CD4-positive, alpha-beta memory T cell (primary cell): Measurements from ENCODE around the gene SLC35F3. TPM values are rescaled to one million over a fixed set of nuclear protein-coding genes. Genes with fewer than 3 reads are reported as not detected.

ENCODE experiments used
- CTCF ChIA-PET: fragments of 350-600 bp; sonication (Branson Sonifier 250); formaldehyde crosslinking; loops from one replicate; lab custom pipeline; 2021; ENCODE audit warnings: inconsistent platforms; ENCODE audit not compliant: partially characterized antibody; lab: Charles Lee
- POLR2A ChIA-PET: fragments of 350-600 bp; sonication (Branson Sonifier 250); formaldehyde crosslinking; loops from one replicate; lab custom pipeline; 2021; ENCODE audit not compliant: partially characterized antibody; lab: Charles Lee
- DNase-seq, 5 donors: peaks; one replicate each; pipeline versions ENCODE4 v3.0.0 to v3.0.0-alpha.2; 2020 to 2022; ENCODE audit warnings: mixed read lengths in 1 of 5
- H3K27ac ChIP-seq: one replicate; pipeline ENCODE4 v1.7.0; 2013; ENCODE audit warnings: low read depth, low read length
- H3K27me3 ChIP-seq: 2 replicates; pipeline ENCODE4 v1.7.0; 2013; ENCODE audit warnings: mild to moderate bottlenecking, low read length, moderate library complexity; ENCODE audit not compliant: insufficient read depth
- H3K36me3 ChIP-seq: 2 replicates; pipeline ENCODE4 v1.7.0; 2013; ENCODE audit warnings: mild to moderate bottlenecking, low read length, moderate library complexity; ENCODE audit not compliant: insufficient read depth
- H3K4me1 ChIP-seq: 2 replicates; pipeline ENCODE4 v1.7.0; 2013; ENCODE audit warnings: mild to moderate bottlenecking, low read length, moderate library complexity; ENCODE audit not compliant: insufficient read depth
- H3K4me3 ChIP-seq, 2 donors: one replicate each; pipeline ENCODE4 v1.7.0; 2013; ENCODE audit warnings: low read length in 2 of 2, mild to moderate bottlenecking in 1 of 2
- H3K9me3 ChIP-seq, 2 donors: one replicate each; pipeline ENCODE4 v1.7.0; 2013; ENCODE audit warnings: low read length in 2 of 2, control low read depth in 1 of 2; ENCODE audit not compliant: control insufficient read depth in 1 of 2
- H3K27ac Mint-ChIP-seq, 7 donors: one replicate each; pipeline ENCODE4 v1.8.0; 2020 to 2021; ENCODE audit warnings: mixed read lengths in 7 of 7, mild to moderate bottlenecking in 6 of 7, inconsistent platforms in 3 of 7, moderate library complexity in 3 of 7
- H3K27me3 Mint-ChIP-seq, 2 donors: one replicate each; pipeline ENCODE4 v1.8.0; 2020 to 2021; ENCODE audit warnings: mixed read lengths in 2 of 2
- H3K36me3 Mint-ChIP-seq, 2 donors: one replicate each; pipeline ENCODE4 v1.8.0; 2020 to 2021; ENCODE audit warnings: mixed read lengths in 2 of 2, inconsistent platforms in 1 of 2, mild to moderate bottlenecking in 1 of 2
- H3K4me1 Mint-ChIP-seq, 4 donors: one replicate each; pipeline ENCODE4 v1.8.0; 2020 to 2021; ENCODE audit warnings: mixed read lengths in 4 of 4, mild to moderate bottlenecking in 1 of 4
- H3K4me3 Mint-ChIP-seq, 8 donors: one replicate each; pipeline ENCODE4 v1.8.0; 2020 to 2021; ENCODE audit warnings: mixed read lengths in 8 of 8, mild to moderate bottlenecking in 7 of 8, moderate library complexity in 6 of 8, inconsistent platforms in 3 of 8
- H3K9me3 Mint-ChIP-seq, 8 donors: one replicate each; pipeline ENCODE4 v1.8.0; 2020 to 2021; ENCODE audit warnings: mixed read lengths in 8 of 8, mild to moderate bottlenecking in 5 of 8, inconsistent platforms in 3 of 8, moderate library complexity in 1 of 8
- intact Hi-C: fragments of 100-400 bp; cut with micrococcal nuclease; formaldehyde crosslinking; loops from one replicate; pipeline ENCODE4 v1.15.1; 2023
- polyA plus RNA-seq, 2 donors: library from polyadenylated mRNA; unstranded; fragments of 300-500 nt; fragmentation: Illumina TruSeq; gene quantifications; one replicate each; pipeline ENCODE4 v1.2.3, GENCODE V29; 2021
- total RNA-seq, 2 experiments: library from RNA; stranded (reverse); gene quantifications; one replicate each; pipeline ENCODE4 v1.2.3, GENCODE V29; 2021

The SLC35F3 gene
- total and polyA plus RNA-seq, 4 experiments from 2014 or later = 0.12 to 0.84 TPM; not detected in 2

DNA sequence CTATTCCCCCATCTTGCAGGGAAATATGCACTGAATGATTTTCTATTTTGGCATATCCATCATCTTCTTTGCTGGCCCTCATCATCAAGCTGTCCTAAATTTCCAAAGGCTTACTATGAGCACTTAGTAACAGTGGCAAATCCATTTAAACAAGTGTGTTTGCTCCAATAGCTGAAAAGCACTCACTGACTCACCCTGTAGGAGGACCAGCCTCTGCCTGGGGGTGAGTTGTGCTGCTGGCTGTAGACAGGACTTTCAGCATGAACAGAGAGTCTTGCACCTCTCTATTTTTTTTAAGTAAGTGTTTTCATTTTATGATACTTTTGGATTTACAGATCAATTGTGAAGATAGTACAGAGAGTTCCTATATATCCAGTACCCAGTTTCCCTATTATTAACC, 97.3 kb downstream of the SLC35F3 start:
- no peak overlapping the region for H3K27ac ChIP-seq
- intact Hi-C loops = no loop called here
- Mint-ChIP-seq H3K27me3 (peaks cover 12 to 14% of the 10 kb centered on the region in 2 donors), H3K4me3 (no peak overlapping the region), H3K4me1 (no peaks in the 10 kb centered on the region), H3K9me3 (peaks cover 0 to 2% (median 0%) of the 10 kb centered on the region in 8 donors), H3K27ac (no peak overlapping the region), H3K36me3 (no peaks in the 10 kb centered on the region)
- H3K4me1 ChIP-seq = no peaks in the 10 kb centered on the region
- ChIA-PET CTCF (no interaction called here), POLR2A (no interaction called here)
- H3K9me3 ChIP-seq = no peaks in the 10 kb centered on the region
- no peaks in the 10 kb centered on the region for H3K27me3 ChIP-seq
- no peak overlapping the region for H3K4me3 ChIP-seq
- no peaks in the 10 kb centered on the region for H3K36me3 ChIP-seq
- DNase-seq = no peak

DNA sequence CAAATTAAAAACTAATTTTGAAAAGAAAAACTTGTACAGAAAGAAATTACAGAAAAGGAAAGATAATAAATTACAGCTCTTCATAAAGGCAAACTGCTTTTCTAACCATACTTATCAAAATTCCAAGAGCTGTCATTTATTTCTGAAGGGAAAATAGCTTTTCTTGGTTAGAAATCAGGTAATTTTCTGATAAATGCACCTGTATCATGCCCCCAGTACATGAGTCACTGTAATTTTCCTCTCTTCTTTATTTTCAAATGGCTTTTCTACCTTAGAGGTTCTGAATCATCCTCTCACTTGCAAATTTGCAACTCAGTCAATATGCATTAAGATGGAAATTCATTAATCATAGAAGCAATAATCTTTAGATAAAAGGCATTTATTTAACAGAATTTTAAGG, 100.1 kb downstream of the SLC35F3 start:
- ChIA-PET POLR2A (no interaction called here), CTCF (no interaction called here)
- H3K36me3 ChIP-seq = no peaks in the 10 kb centered on the region
- no peak overlapping the region for H3K4me3 ChIP-seq
- no peak for DNase-seq
- intact Hi-C loops = no loop called here
- H3K27me3 Mint-ChIP-seq = peaks cover 13 to 16% of the 10 kb centered on the region in 2 donors
- H3K4me1 Mint-ChIP-seq = no peaks in the 10 kb centered on the region
- peaks cover 0 to 8% (median 4%) of the 10 kb centered on the region in 8 donors for H3K9me3 Mint-ChIP-seq
- no peaks in the 10 kb centered on the region for H3K27me3 ChIP-seq
- no peak overlapping the region for H3K27ac ChIP-seq
- no peak overlapping the region for H3K4me3 Mint-ChIP-seq
- no peaks in the 10 kb centered on the region for H3K9me3 ChIP-seq
- H3K4me1 ChIP-seq = no peaks in the 10 kb centered on the region
- no peaks in the 10 kb centered on the region for H3K36me3 Mint-ChIP-seq
- no peak overlapping the region for H3K27ac Mint-ChIP-seq

DNA sequence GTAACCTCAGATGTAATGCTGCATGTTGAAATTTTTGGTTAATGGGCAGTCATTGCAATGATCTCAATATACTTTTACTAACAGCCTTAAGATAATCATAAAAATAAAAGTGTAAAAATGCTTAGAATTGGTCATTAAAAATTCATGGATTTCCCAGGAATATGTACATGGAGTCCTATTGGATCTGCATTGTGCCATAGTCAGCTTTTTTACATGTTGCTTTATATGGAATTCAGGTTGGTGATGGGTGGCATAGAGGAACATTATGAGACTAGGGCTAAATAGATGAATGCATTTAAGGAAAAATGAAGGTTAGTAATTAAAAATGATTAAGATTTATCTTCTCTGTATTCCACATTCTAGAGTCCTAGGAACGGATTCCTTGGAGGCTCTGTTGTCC, 103.2 kb downstream of the SLC35F3 start:
- ChIA-PET CTCF (no interaction called here), POLR2A (no interaction called here)
- Histone ChIP-seq H3K36me3 (no peaks in the 10 kb centered on the region), H3K4me1 (no peaks in the 10 kb centered on the region), H3K27me3 (no peaks in the 10 kb centered on the region), H3K9me3 (no peaks in the 10 kb centered on the region), H3K4me3 (no peak overlapping the region), H3K27ac (no peak overlapping the region)
- H3K36me3 Mint-ChIP-seq = no peaks in the 10 kb centered on the region
- no peak overlapping the region for H3K4me3 Mint-ChIP-seq
- peaks cover 2 to 12% (median 6%) of the 10 kb centered on the region in 8 donors for H3K9me3 Mint-ChIP-seq
- H3K27ac Mint-ChIP-seq = no peak overlapping the region
- DNase-seq = no peak
- peaks cover 16 to 19% of the 10 kb centered on the region in 2 donors for H3K27me3 Mint-ChIP-seq
- H3K4me1 Mint-ChIP-seq = no peaks in the 10 kb centered on the region
- intact Hi-C loops = no loop called here

- Histone ChIP-seq H3K4me3 (no peak overlapping the region), H3K27me3 (no peaks in the 10 kb centered on the region), H3K4me1 (no peaks in the 10 kb centered on the region), H3K9me3 (no peaks in the 10 kb centered on the region), H3K27ac (no peak overlapping the region), H3K36me3 (no peaks in the 10 kb centered on the region)
- ChIA-PET POLR2A (no interaction called here), CTCF (no interaction called here)
- intact Hi-C loops = no loop called here
- DNase-seq = no peak
- Mint-ChIP-seq H3K27ac (no peak overlapping the region), H3K4me3 (no peak overlapping the region), H3K4me1 (no peaks in the 10 kb centered on the region), H3K36me3 (no peaks in the 10 kb centered on the region), H3K9me3 (peaks cover 2 to 12% (median 6%) of the 10 kb centered on the region in 8 donors), H3K27me3 (peaks cover 19 to 23% of the 10 kb centered on the region in 2 donors)
These were observed 104.1 kb downstream of the SLC35F3 start for GRCh38 chr1:234008591-234008990.

DNA sequence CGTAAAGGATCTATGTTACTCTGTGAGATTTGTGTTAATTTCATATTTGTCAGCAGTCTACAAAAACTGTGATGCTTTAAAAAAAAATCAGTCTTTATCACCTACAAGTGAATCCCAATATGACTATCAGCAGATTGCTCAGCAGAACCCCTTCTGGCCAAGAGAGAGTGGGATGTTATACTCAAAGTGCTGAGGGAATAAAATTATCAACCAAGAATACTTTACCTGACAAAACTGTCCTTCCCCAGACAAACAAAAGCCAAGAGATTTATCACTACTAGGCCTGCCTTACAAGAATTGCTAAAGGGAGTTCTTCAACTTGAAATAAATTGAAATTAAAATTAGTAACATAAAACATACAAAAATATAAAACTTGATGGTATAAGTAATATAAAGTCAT, 105.2 kb downstream of the SLC35F3 start:
- DNase-seq = no peak
- intact Hi-C loops = no loop called here
- Histone ChIP-seq H3K4me3 (no peak overlapping the region), H3K36me3 (no peaks in the 10 kb centered on the region), H3K27me3 (no peaks in the 10 kb centered on the region), H3K9me3 (no peaks in the 10 kb centered on the region), H3K27ac (no peak overlapping the region), H3K4me1 (no peaks in the 10 kb centered on the region)
- Mint-ChIP-seq H3K27ac (no peak overlapping the region), H3K9me3 (peaks cover 2 to 12% (median 6%) of the 10 kb centered on the region in 8 donors), H3K27me3 (peaks cover 21 to 25% of the 10 kb centered on the region in 2 donors), H3K4me1 (no peaks in the 10 kb centered on the region), H3K36me3 (no peaks in the 10 kb centered on the region), H3K4me3 (no peak overlapping the region)
- POLR2A ChIA-PET = no interaction called here
- CTCF ChIA-PET = no interaction called here

- H3K4me1 Mint-ChIP-seq = no peaks in the 10 kb centered on the region
- CTCF ChIA-PET = no interaction called here
- H3K36me3 Mint-ChIP-seq = no peaks in the 10 kb centered on the region
These were observed 109.7 kb downstream of the SLC35F3 start for GRCh38 chr1:234014208-234014607.

GRCh38 chr1:234018816-234019215, 114.3 kb downstream of the SLC35F3 start:
- intact Hi-C loops = no loop called here
- Mint-ChIP-seq H3K27ac (no peak overlapping the region), H3K4me1 (no peaks in the 10 kb centered on the region), H3K36me3 (no peaks in the 10 kb centered on the region), H3K27me3 (peaks cover 8 to 17% of the 10 kb centered on the region in 2 donors), H3K9me3 (peaks cover 0 to 6% (median 0%) of the 10 kb centered on the region in 8 donors), H3K4me3 (no peak overlapping the region)
- Histone ChIP-seq H3K4me3 (no peak overlapping the region), H3K4me1 (no peaks in the 10 kb centered on the region), H3K36me3 (no peaks in the 10 kb centered on the region), H3K27ac (no peak overlapping the region), H3K9me3 (no peaks in the 10 kb centered on the region), H3K27me3 (no peaks in the 10 kb centered on the region)
- ChIA-PET CTCF (no interaction called here), POLR2A (no interaction called here)
- DNase-seq = no peak

More at GRCh38 chr1:234014208-234014607, 109.7 kb downstream of the SLC35F3 start:
- Histone ChIP-seq H3K27me3 (no peaks in the 10 kb centered on the region), H3K4me3 (no peak overlapping the region), H3K27ac (no peak overlapping the region), H3K9me3 (no peaks in the 10 kb centered on the region), H3K36me3 (no peaks in the 10 kb centered on the region), H3K4me1 (no peaks in the 10 kb centered on the region)
- intact Hi-C loops = no loop called here
- Mint-ChIP-seq H3K27ac (no peak overlapping the region), H3K9me3 (peaks cover 0 to 12% (median 6%) of the 10 kb centered on the region in 8 donors), H3K27me3 (peaks cover 11 to 25% of the 10 kb centered on the region in 2 donors), H3K4me3 (no peak overlapping the region)
- DNase-seq = no peak
- POLR2A ChIA-PET = no interaction called here

DNA sequence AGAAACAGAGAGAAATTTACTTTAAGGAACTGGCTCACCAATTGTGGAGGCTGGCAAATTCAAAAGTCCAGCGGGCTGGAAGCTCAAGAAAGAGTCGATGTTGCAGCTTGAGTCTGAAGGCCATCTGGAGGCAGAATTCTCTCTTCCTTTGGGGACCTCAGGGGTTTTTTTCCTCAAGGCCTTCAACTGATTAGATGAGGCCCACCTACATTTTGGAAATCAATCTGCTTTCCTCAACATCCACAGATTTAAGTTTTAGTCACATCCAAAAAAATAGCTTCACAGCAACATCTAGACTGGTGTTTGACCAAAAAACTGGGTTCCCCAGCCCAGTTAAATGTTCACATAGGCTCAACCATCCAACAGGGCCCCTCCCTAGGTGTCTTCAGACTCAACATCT, 114.9 kb downstream of the SLC35F3 start:
- Mint-ChIP-seq H3K4me1 (no peaks in the 10 kb centered on the region), H3K36me3 (no peaks in the 10 kb centered on the region), H3K27ac (no peak overlapping the region), H3K9me3 (peaks cover 0 to 6% (median 0%) of the 10 kb centered on the region in 8 donors), H3K27me3 (peaks cover 6 to 15% of the 10 kb centered on the region in 2 donors), H3K4me3 (no peak overlapping the region)
- ChIA-PET POLR2A (no interaction called here), CTCF (no interaction called here)
- Histone ChIP-seq H3K27me3 (no peaks in the 10 kb centered on the region), H3K36me3 (no peaks in the 10 kb centered on the region), H3K27ac (no peak overlapping the region), H3K4me3 (no peak overlapping the region), H3K9me3 (no peaks in the 10 kb centered on the region), H3K4me1 (no peaks in the 10 kb centered on the region)
- intact Hi-C loops = no loop called here
- no peak for DNase-seq
